GM13977 (cell line): Measurements from ENCODE around the gene ACCSL.

Source experiments
- DNase-seq: peaks from one replicate; pipeline ENCODE4 v3.0.0; 2012; ENCODE audit warnings: low spot score
- CTCF ChIP-seq: IDR thresholded peaks from 2 replicates; pipeline ENCODE4 v1.5.1; 2012; ENCODE audit warnings: mild to moderate bottlenecking, control low read depth; ENCODE audit not compliant: insufficient read depth; ENCODE audit errors: extremely low read depth, missing control alignments
- in situ Hi-C: fragments of 300-500 bp; cut with MboI; formaldehyde crosslinking; loops from one replicate; pipeline ENCODE4 v1.12.0; 2022; ENCODE audit warnings: low sequenced_read_pairs, low pct_unique_long_range_greater_than_20kb, mixed read lengths, inconsistent platforms; ENCODE audit not compliant: unreplicated experiment

The ACCSL gene

GRCh38 chr11:44033856-44034255 is 13.9 kb upstream of the ACCSL start:
- TF ChIP-seq CTCF: no peak
- in situ Hi-C loops: loop anchor here (10.0 kb wide), 1 partner anchor 149 kb away; the partner anchor contains the start of gene ALKBH3
- DNase-seq: no peak

GRCh38 chr11:44034639-44035038 is 13.1 kb upstream of the ACCSL start:
- DNase-seq: no peak
- no peak for TF ChIP-seq CTCF
- in situ Hi-C loops: loop anchor here (10.0 kb wide), 1 partner anchor 150 kb away; the partner anchor contains the start of gene ALKBH3

- in situ Hi-C loops: loop anchor here (10.0 kb wide), 1 partner anchor 152 kb away; the partner anchor contains the start of gene ALKBH3
- peak; percentile 47 for DNase-seq
- TF ChIP-seq CTCF: peak; percentile 80
Observed at GRCh38 chr11:44036811-44037657, 10.7 kb upstream of the ACCSL start.

GRCh38 chr11:44037658-44037998 is 10.2 kb upstream of the ACCSL start:
- in situ Hi-C loops: loop anchor here (10.0 kb wide), 1 partner anchor 153 kb away; the partner anchor contains the start of gene ALKBH3
- no peak for TF ChIP-seq CTCF
- no peak for DNase-seq

- no peak for DNase-seq
- no peak for TF ChIP-seq CTCF
- in situ Hi-C loops: no loop called here
Observed at GRCh38 chr11:44043157-44043556, 4.6 kb upstream of the ACCSL start.

GRCh38 chr11:44046182-44046581 is 1.6 kb upstream of the ACCSL start:
- in situ Hi-C loops: no loop called here
- TF ChIP-seq CTCF: no peak
- no peak for DNase-seq
